GM06990 (cell line): ENCODE data around the gene PCDHGA7.
"Not testable (repeated sequence)": the region's sequence is repeated elsewhere in the genome, so short reads cannot be mapped to it uniquely, and the experiment has no call there.

ENCODE experiments used
- DNase-seq: peaks from one replicate; pipeline ENCODE4 v3.0.0-alpha.2; 2011; ENCODE audit not compliant: insufficient read length; ENCODE audit errors: extremely low read depth
- H3K27me3 ChIP-seq: replicated peaks from 2 replicates; pipeline ENCODE4 v1.6.0; 2011; ENCODE audit warnings: low read length; ENCODE audit not compliant: control insufficient read depth, insufficient read depth
- H3K36me3 ChIP-seq: 2 replicates; pipeline ENCODE4 v1.5.1; 2011; ENCODE audit warnings: low read length; ENCODE audit not compliant: control insufficient read depth, insufficient read depth
- H3K4me3 ChIP-seq: replicated peaks from 2 replicates; pipeline ENCODE4 v1.5.1; 2011; ENCODE audit warnings: low read depth, mild to moderate bottlenecking, control low read depth, low read length
- CTCF ChIP-seq: IDR thresholded peaks from 2 replicates; pipeline ENCODE4 v1.5.1; 2011; ENCODE audit warnings: low read length, control low read depth, mild to moderate bottlenecking, inconsistent platforms; ENCODE audit not compliant: insufficient read depth, poor library complexity, severe bottlenecking

Gene PCDHGA7

GRCh38 chr5:141388661-141389060 lies 6.1 kb downstream of the PCDHGA7 start:
- no peaks in the 10 kb centered on the region for H3K27me3 ChIP-seq
- DNase-seq = no peak
- no peaks in the 10 kb centered on the region for H3K36me3 ChIP-seq
- H3K4me3 ChIP-seq = no peak overlapping the region
- no peak for TF ChIP-seq CTCF

GRCh38 chr5:141389153-141390042 lies 6.9 kb downstream of the PCDHGA7 start:
- no peaks in the 10 kb centered on the region for H3K36me3 ChIP-seq
- TF ChIP-seq CTCF = no peak
- no peak overlapping the region for H3K4me3 ChIP-seq
- no peaks in the 10 kb centered on the region for H3K27me3 ChIP-seq
- no peak for DNase-seq

- no peak for TF ChIP-seq CTCF
- no peak within 1 kb of the TSS for H3K4me3 ChIP-seq
- no peaks in the 10 kb centered on the region for H3K27me3 ChIP-seq
- no peaks in the 10 kb centered on the region for H3K36me3 ChIP-seq
- no peak for DNase-seq
Measured at GRCh38 chr5:141392429-141393198, 10.1 kb downstream of the PCDHGA7 start, which contains the start of gene PCDHGA8. TSS of gene PCDHGA8 (plus strand) at chr5:141392633. CDS start at chr5:141392814, 181 bp downstream.

GRCh38 chr5:141393267-141393666 lies 10.7 kb downstream of the PCDHGA7 start:
- DNase-seq = no peak

GRCh38 chr5:141394401-141395187 lies 12.1 kb downstream of the PCDHGA7 start:
- H3K4me3 ChIP-seq, H3K36me3 ChIP-seq, DNase-seq, H3K27me3 ChIP-seq: not testable (repeated sequence)

More at GRCh38 chr5:141393267-141393666, 10.7 kb downstream of the PCDHGA7 start:
- no peak for TF ChIP-seq CTCF
- Histone ChIP-seq H3K36me3 (no peaks in the 10 kb centered on the region), H3K4me3 (no peak overlapping the region), H3K27me3 (no peaks in the 10 kb centered on the region)
